Nephron (organoid): ENCODE data around the gene GCK.
"Not testable (repeated sequence)": the region's sequence is repeated elsewhere in the genome, so short reads cannot be mapped to it uniquely, and the experiment has no call there.

Source experiments
- H3K27ac Mint-ChIP-seq, 3 experiments: 2 replicates each; pipeline ENCODE4 v1.8.0; 2020; ENCODE audit warnings: mixed read lengths in 3 of 3, mild to moderate bottlenecking in 2 of 3, moderate library complexity in 1 of 3
- H3K27me3 Mint-ChIP-seq: 2 replicates; pipeline ENCODE4 v1.8.0; 2021; ENCODE audit warnings: low read depth, mild to moderate bottlenecking, moderate library complexity, mixed read lengths
- H3K36me3 Mint-ChIP-seq: 2 replicates; pipeline ENCODE4 v1.8.0; 2020; ENCODE audit warnings: low read depth, mixed read lengths
- H3K4me1 Mint-ChIP-seq: 2 replicates; pipeline ENCODE4 v1.8.0; 2020; ENCODE audit warnings: mixed read lengths
- H3K4me3 Mint-ChIP-seq, 3 experiments: 2 replicates each; pipeline ENCODE4 v1.8.0; 2020; ENCODE audit warnings: mild to moderate bottlenecking in 3 of 3, mixed read lengths in 3 of 3, moderate library complexity in 2 of 3
- H3K9me3 Mint-ChIP-seq: 2 replicates; pipeline ENCODE4 v1.8.0; 2020; ENCODE audit warnings: mixed read lengths
- TF ChIP-seq, protein P1 (sequence below), 3 experiments: fragments of 200-600 bp; sonication (generic); IDR thresholded peaks; one replicate each; pipeline ENCODE4 v1.5.0; 2021; ENCODE audit warnings: antibody characterized with exemption in 3 of 3; ENCODE audit not compliant: unreplicated experiment in 3 of 3

Gene GCK

DNA sequence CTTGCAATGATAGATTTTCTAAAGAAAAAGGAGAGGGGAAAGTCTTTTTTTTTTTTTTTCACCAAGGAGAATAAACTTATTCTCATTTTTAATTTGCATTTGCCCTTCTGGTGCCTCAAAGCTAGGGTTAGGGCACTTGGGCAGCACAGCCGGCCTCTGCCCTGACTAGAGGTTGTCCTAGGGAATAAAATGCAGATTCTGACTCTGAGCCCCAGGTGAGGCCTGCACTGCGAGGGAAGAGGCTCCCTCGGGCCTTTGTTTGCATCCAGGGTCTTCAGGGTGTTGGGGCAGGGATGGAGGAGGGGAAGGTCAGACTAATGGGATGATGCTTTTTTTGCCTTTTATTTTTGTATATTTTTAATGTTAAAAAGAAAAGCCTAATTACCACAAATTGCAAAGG, 55.9 kb downstream of the GCK start:
- Mint-ChIP-seq H3K4me1 (peaks cover 19% of the 10 kb centered on the region), H3K36me3 (no peaks in the 10 kb centered on the region), H3K27ac (peak overlapping the region in 2 of 3 experiments; percentile 18), H3K4me3 (no peak overlapping the region), H3K27me3 (peaks cover 7% of the 10 kb centered on the region), H3K9me3 (no peaks in the 10 kb centered on the region)
- TF ChIP-seq, protein P1, sequence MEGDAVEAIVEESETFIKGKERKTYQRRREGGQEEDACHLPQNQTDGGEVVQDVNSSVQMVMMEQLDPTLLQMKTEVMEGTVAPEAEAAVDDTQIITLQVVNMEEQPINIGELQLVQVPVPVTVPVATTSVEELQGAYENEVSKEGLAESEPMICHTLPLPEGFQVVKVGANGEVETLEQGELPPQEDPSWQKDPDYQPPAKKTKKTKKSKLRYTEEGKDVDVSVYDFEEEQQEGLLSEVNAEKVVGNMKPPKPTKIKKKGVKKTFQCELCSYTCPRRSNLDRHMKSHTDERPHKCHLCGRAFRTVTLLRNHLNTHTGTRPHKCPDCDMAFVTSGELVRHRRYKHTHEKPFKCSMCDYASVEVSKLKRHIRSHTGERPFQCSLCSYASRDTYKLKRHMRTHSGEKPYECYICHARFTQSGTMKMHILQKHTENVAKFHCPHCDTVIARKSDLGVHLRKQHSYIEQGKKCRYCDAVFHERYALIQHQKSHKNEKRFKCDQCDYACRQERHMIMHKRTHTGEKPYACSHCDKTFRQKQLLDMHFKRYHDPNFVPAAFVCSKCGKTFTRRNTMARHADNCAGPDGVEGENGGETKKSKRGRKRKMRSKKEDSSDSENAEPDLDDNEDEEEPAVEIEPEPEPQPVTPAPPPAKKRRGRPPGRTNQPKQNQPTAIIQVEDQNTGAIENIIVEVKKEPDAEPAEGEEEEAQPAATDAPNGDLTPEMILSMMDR (IDR thresholded peaks at IDR 0.05; ENCODE audit: unreplicated experiment in 3 of 3) = no peak

DNA sequence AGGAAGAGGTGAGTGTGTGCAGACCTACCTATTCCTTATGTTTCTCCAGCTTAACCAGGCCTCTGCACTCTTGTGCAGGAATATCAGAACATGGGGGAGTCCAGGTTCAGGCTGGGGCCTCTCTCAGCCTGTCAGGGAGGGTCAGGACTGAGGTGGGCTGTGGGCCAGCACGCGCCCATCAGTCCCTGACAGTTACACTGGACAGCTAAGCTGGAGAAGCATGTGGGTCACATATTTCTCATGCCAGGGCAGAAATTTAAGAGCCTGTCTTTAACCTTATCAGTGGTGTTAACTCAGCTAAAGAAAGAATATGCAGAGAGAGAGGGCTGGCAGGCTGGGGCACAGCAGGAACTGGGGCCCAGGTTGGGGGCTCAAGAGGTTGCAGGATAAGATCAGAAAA, 57.2 kb downstream of the GCK start:
- peak overlapping the region; percentile 69 to 79 (median 76) for H3K27ac Mint-ChIP-seq
- H3K4me1 Mint-ChIP-seq = peaks cover 19% of the 10 kb centered on the region
- H3K36me3 Mint-ChIP-seq = no peaks in the 10 kb centered on the region
- TF ChIP-seq, protein P1 (IDR thresholded peaks at IDR 0.05; ENCODE audit: unreplicated experiment in 3 of 3) = no peak
- H3K27me3 Mint-ChIP-seq = peaks cover 14% of the 10 kb centered on the region
- peak overlapping the region in 1 of 3 experiments; percentile 7 for H3K4me3 Mint-ChIP-seq
- peaks cover 9% of the 10 kb centered on the region for H3K9me3 Mint-ChIP-seq

DNA sequence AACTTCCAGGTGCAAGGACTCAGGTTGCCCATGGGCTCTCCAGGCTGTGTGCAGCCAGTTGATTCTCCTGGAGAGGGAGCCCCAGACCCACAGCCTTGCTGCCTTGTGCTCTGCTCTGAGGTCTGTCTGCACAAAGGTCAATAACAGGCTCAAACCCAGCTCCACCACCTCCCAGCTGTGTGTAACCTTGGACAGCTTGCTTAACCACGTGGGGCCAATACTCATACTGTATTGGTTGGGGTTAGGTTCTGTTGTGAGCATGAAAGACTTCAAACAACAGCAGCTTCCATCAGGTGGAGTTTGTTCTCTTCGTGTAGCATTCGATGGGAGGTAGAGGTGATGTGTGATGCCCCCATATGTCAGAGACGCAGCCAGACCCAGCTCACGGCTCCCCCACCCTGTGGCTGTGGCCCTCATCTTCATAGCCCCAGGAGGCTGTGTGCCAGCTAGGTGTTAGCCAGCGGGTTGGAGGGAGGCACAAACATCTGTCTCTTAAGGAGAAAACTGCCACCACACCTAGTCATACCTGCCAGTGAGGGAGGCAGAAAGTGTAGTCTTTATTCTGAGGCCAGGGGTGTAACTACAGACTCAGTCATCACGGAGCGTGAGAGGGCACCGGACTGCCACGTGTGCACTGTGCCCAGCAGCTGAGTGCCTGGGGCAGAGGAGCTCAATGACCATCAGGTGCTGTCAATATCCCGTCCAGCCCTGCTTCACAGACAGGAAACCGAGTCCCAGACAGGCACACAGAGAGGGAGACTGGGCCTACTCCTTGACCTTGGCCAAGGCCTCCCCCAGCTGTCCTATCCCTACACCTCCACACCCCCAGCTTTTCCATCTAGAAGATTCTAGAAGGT, 57.8 kb downstream of the GCK start:
- peaks cover 19% of the 10 kb centered on the region for H3K4me1 Mint-ChIP-seq
- TF ChIP-seq, protein P1 (IDR thresholded peaks at IDR 0.05; ENCODE audit: unreplicated experiment in 3 of 3) = peak in 1 of 3 experiments; percentile 41
- H3K36me3 Mint-ChIP-seq = no peaks in the 10 kb centered on the region
- peak overlapping the region; percentile 69 to 79 (median 76) for H3K27ac Mint-ChIP-seq
- peaks cover 14% of the 10 kb centered on the region for H3K9me3 Mint-ChIP-seq
- peaks cover 14% of the 10 kb centered on the region for H3K27me3 Mint-ChIP-seq
- H3K4me3 Mint-ChIP-seq = peak overlapping the region in 1 of 3 experiments; percentile 7

DNA sequence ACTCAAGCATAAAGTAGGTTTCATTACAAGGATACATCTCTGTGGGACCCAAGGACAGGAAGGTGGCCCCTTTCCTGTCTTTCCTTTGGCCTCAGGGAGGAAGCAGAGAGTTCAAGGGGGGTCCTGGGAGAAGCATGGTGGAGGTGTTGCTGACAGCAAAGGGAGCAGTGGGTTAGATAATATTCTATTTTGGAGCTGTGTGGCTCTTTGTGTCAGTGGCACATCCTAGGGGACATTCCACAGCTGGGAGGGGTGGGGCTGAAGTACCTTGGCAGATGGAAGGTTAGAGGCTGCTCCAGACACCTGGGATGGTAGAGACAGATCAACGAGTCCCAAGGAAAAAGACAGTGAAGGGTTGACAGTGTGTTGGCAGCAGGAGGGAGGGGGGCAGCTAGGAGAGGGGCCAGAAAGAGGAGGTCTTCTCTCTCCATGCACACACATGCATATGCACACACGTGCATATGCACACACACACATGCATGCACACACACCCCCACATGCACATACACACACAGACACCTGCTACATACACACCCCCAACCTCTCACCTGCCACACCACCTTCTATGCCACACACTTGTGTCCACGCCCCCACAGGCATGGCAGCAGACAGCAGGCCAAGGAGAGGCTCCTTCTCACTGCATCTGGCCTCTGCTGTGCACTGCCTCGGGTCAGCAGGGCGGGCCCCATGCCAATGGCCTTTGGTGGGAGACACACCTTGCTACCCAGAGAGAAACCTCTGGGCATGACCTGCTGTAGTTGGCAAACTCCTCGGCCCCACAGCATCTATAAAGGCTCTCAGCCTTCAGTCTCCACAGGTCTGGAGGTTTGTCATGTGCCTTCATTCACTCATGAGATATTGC, 60.3 kb downstream of the GCK start:
- TF ChIP-seq, protein P1 (IDR thresholded peaks at IDR 0.05; ENCODE audit: unreplicated experiment in 3 of 3) = no peak
- Mint-ChIP-seq H3K36me3 (no peaks in the 10 kb centered on the region), H3K4me3 (no peak overlapping the region), H3K27me3 (peaks cover 7% of the 10 kb centered on the region), H3K9me3 (peaks cover 14% of the 10 kb centered on the region), H3K4me1 (peaks cover 19% of the 10 kb centered on the region), H3K27ac (no peak overlapping the region)

DNA sequence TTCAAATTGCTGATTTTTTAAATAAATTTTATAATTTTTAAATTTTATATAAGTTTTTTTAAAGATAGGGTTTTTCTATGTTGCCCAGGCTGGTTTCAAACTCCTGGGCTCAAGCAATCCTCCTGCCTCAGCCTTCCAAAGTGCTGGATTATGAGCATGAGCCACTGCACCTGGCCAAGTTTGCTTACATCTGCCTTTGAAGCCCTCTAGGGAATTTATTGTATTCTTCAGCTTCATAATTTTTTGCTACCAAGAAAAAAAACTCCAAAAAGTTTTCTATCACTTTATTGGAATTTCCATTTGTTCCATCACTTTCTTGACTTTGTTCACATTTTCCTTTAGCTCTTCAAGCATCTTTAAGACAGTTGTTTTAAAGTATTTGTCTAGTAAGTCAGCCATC, 62.1 kb downstream of the GCK start:
- H3K4me1 Mint-ChIP-seq = peaks cover 19% of the 10 kb centered on the region
- no peaks in the 10 kb centered on the region for H3K36me3 Mint-ChIP-seq
- no peak overlapping the region for H3K27ac Mint-ChIP-seq
- H3K4me3 Mint-ChIP-seq = peak overlapping the region in 1 of 3 experiments; percentile 71
- H3K27me3 Mint-ChIP-seq = peaks cover 7% of the 10 kb centered on the region
- H3K9me3 Mint-ChIP-seq = peaks cover 14% of the 10 kb centered on the region
- TF ChIP-seq, protein P1 (IDR thresholded peaks at IDR 0.05; ENCODE audit: unreplicated experiment in 3 of 3) = no peak

DNA sequence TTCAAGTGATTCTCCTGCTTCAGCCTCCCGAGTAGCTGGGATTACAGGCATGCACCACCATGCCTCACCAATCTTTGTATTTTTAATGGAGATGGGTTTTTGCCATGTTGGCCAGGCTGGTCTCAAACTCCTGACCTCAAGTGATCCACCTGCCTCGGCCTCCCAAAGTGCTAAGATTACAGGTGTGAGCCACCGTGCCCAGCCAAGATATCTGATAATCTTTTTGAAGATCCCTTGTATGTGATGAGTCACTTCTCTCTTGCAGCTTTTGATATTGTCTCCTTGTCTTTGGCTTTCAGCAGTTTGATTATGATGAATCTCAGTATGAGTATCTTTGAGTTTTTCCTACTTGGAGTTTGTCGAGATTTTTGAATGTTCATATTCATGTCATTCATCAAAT, 62.7 kb downstream of the GCK start:
- Mint-ChIP-seq H3K4me1 (peaks cover 14% of the 10 kb centered on the region), H3K4me3 (peak overlapping the region in 2 of 3 experiments; percentile 31 to 71), H3K9me3 (peaks cover 14% of the 10 kb centered on the region)
- not testable (repeated sequence) for H3K27me3 Mint-ChIP-seq, H3K36me3 Mint-ChIP-seq, H3K27ac Mint-ChIP-seq
